Central memory CD8-positive, alpha-beta T cell (primary cell): Measurements from ENCODE around the gene FSTL4.

Experiments
- ATAC-seq: fragments of 150-1000 bp; cut with Tn5 transposase; replicated peaks from 2 replicates; pipeline ENCODE4 v1.10.0; 2022; ENCODE audit warnings: mild to moderate bottlenecking, moderate FRiP score, moderate number of reproducible peaks; ENCODE audit not compliant: poor library complexity, severe bottlenecking; ENCODE audit errors: extremely low read depth
- DNase-seq, 2 donors: peaks; one replicate each; pipeline ENCODE4 v3.0.0; 2021; ENCODE audit warnings: low spot score in 2 of 2
- H3K27ac Mint-ChIP-seq: one replicate; pipeline ENCODE4 v1.8.0; 2022; ENCODE audit warnings: low read depth, mild to moderate bottlenecking, moderate library complexity, mixed read lengths
- H3K27me3 Mint-ChIP-seq: one replicate; pipeline ENCODE4 v1.8.0; 2022; ENCODE audit warnings: mixed read lengths
- H3K36me3 Mint-ChIP-seq: one replicate; pipeline ENCODE4 v1.8.0; 2022; ENCODE audit warnings: mild to moderate bottlenecking, moderate library complexity, mixed read lengths; ENCODE audit not compliant: insufficient read depth
- H3K4me1 Mint-ChIP-seq: one replicate; pipeline ENCODE4 v1.8.0; 2022; ENCODE audit warnings: mixed read lengths
- H3K4me3 Mint-ChIP-seq: one replicate; pipeline ENCODE4 v1.8.0; 2022; ENCODE audit warnings: mild to moderate bottlenecking, moderate library complexity, mixed read lengths
- H3K9me3 Mint-ChIP-seq: one replicate; pipeline ENCODE4 v1.8.0; 2022; ENCODE audit warnings: mixed read lengths

FSTL4 gene

GRCh38 chr5:133265720-133266526, 346.4 kb downstream of the FSTL4 start:
- Mint-ChIP-seq H3K27ac (no peak overlapping the region), H3K36me3 (no peaks in the 10 kb centered on the region), H3K4me1 (no peaks in the 10 kb centered on the region), H3K9me3 (no peaks in the 10 kb centered on the region), H3K27me3 (peaks cover 31% of the 10 kb centered on the region), H3K4me3 (no peak overlapping the region)
- DNase-seq (no peak), ATAC-seq (no peak)

GRCh38 chr5:133265257-133265656, 347.1 kb downstream of the FSTL4 start:
- ATAC-seq = no peak
- Mint-ChIP-seq H3K4me1 (no peaks in the 10 kb centered on the region), H3K9me3 (no peaks in the 10 kb centered on the region), H3K4me3 (no peak overlapping the region), H3K27me3 (peaks cover 38% of the 10 kb centered on the region), H3K27ac (no peak overlapping the region), H3K36me3 (no peaks in the 10 kb centered on the region)
- no peak for DNase-seq

DNA sequence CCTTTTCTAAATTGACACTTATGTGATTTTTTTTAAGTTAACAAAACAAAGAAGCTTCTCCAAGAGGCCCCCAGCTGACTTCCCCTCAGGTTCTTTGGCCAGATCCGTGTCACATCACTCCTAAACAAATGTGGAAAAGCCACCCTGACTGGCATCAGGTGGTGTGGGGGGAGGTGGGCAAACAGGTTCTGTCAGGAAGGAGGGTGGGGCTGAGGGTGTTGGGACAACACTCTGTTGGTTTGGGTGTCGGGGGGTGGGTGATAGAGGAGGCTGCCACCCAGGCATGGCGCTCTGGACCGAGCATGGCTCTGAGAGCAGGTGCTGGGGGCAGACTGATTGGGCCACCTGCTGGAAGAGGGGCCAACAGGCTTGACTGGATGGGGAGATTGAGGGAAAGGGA, 349.7 kb downstream of the FSTL4 start:
- Mint-ChIP-seq H3K36me3 (no peaks in the 10 kb centered on the region), H3K4me1 (no peaks in the 10 kb centered on the region), H3K4me3 (no peak overlapping the region), H3K9me3 (no peaks in the 10 kb centered on the region), H3K27ac (no peak overlapping the region), H3K27me3 (peaks cover 53% of the 10 kb centered on the region)
- ATAC-seq (no peak), DNase-seq (no peak)

DNA sequence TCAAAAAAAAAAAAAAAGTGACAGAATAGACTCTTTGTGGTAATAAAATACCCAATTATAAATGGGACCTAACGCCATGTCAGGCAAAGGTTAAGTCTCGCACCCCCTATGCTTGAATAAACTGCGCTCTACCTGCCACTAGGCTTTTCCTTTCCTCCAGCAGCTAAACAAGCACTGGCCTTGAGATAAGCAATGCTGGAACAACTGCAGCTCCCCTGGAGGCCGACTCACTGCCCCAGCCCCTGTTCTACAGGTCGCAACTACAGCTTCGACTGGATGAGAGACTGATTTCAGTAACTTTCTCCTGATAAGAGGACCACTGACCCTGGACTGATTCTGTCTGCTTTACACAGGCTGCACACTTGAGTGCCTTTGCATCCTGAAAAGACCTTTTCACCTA, 350.3 kb downstream of the FSTL4 start:
- H3K27me3 Mint-ChIP-seq = peaks cover 50% of the 10 kb centered on the region
- H3K4me3 Mint-ChIP-seq = no peak overlapping the region
- H3K4me1 Mint-ChIP-seq = no peaks in the 10 kb centered on the region
- DNase-seq (no peak), ATAC-seq (no peak)
- H3K9me3 Mint-ChIP-seq = no peaks in the 10 kb centered on the region
- no peak overlapping the region for H3K27ac Mint-ChIP-seq
- H3K36me3 Mint-ChIP-seq = no peaks in the 10 kb centered on the region

GRCh38 chr5:133260715-133261114, 351.6 kb downstream of the FSTL4 start:
- Mint-ChIP-seq H3K4me3 (no peak overlapping the region), H3K9me3 (no peaks in the 10 kb centered on the region), H3K4me1 (no peaks in the 10 kb centered on the region), H3K27ac (no peak overlapping the region), H3K27me3 (peaks cover 44% of the 10 kb centered on the region), H3K36me3 (no peaks in the 10 kb centered on the region)
- no peak for DNase-seq
- ATAC-seq = no peak

GRCh38 chr5:133259199-133259997, 352.9 kb downstream of the FSTL4 start:
- Mint-ChIP-seq H3K9me3 (no peaks in the 10 kb centered on the region), H3K4me3 (no peak overlapping the region), H3K27ac (no peak overlapping the region), H3K36me3 (no peaks in the 10 kb centered on the region), H3K27me3 (peaks cover 44% of the 10 kb centered on the region), H3K4me1 (no peaks in the 10 kb centered on the region)
- DNase-seq = no peak
- ATAC-seq = no peak

- Mint-ChIP-seq H3K4me1 (no peaks in the 10 kb centered on the region), H3K36me3 (no peaks in the 10 kb centered on the region), H3K4me3 (no peak overlapping the region), H3K9me3 (no peaks in the 10 kb centered on the region), H3K27me3 (peaks cover 33% of the 10 kb centered on the region), H3K27ac (no peak overlapping the region)
- DNase-seq (no peak), ATAC-seq (no peak)
Observed at GRCh38 chr5:133257977-133258376, 354.4 kb downstream of the FSTL4 start.

GRCh38 chr5:133256276-133256675, 356.1 kb downstream of the FSTL4 start:
- H3K4me1 Mint-ChIP-seq = no peaks in the 10 kb centered on the region
- no peaks in the 10 kb centered on the region for H3K9me3 Mint-ChIP-seq
- DNase-seq (no peak), ATAC-seq (no peak)
- H3K4me3 Mint-ChIP-seq = no peak overlapping the region
- peaks cover 23% of the 10 kb centered on the region for H3K27me3 Mint-ChIP-seq
- H3K36me3 Mint-ChIP-seq = no peaks in the 10 kb centered on the region
- H3K27ac Mint-ChIP-seq = no peak overlapping the region

DNA sequence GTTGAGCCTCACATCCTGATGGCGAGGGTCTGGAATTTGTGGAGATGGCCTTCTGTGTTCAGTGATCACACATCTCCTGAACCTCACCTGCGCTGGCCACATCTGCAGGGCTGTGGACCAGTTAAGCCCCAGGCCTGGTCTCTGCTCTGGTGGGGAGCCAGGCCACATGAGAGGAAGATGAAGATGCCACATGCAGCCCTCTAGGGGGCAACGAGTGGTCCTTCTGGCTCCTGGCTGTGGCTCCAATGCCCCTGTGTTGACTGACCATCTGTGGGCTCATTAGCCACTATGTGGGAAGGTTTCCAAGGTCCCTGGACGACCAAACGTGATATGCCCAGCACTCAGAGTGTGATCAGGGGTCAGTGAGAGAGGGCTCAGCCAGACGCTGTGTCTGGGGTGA, 357.5 kb downstream of the FSTL4 start:
- no peaks in the 10 kb centered on the region for H3K36me3 Mint-ChIP-seq
- H3K9me3 Mint-ChIP-seq = no peaks in the 10 kb centered on the region
- H3K27me3 Mint-ChIP-seq = peaks cover 11% of the 10 kb centered on the region
- no peak overlapping the region for H3K4me3 Mint-ChIP-seq
- no peak for ATAC-seq
- no peaks in the 10 kb centered on the region for H3K4me1 Mint-ChIP-seq
- H3K27ac Mint-ChIP-seq = no peak overlapping the region
- no peak for DNase-seq

DNA sequence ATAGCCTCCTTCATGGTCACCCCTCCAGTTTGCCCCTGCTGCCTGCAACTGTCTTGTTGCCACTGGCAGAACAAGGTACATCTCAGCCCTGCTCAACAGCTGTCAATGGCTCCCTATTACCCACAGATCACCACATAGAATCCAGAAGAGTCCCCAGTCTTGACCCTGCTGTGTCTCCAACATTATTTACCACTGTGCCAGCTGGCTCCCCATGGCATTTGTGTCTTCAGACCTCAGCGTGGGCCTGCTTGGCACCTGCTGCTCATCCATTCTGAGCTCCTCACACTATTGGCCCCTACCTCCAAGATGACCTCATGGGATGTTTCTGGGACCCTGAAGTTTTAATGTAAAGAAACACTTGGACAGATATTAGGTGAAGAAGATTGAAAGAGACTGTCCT, 358.7 kb downstream of the FSTL4 start:
- H3K36me3 Mint-ChIP-seq = no peaks in the 10 kb centered on the region
- no peaks in the 10 kb centered on the region for H3K4me1 Mint-ChIP-seq
- H3K4me3 Mint-ChIP-seq = no peak overlapping the region
- H3K27ac Mint-ChIP-seq = no peak overlapping the region
- H3K27me3 Mint-ChIP-seq = no peaks in the 10 kb centered on the region
- DNase-seq = no peak
- ATAC-seq = no peak
- H3K9me3 Mint-ChIP-seq = no peaks in the 10 kb centered on the region

DNA sequence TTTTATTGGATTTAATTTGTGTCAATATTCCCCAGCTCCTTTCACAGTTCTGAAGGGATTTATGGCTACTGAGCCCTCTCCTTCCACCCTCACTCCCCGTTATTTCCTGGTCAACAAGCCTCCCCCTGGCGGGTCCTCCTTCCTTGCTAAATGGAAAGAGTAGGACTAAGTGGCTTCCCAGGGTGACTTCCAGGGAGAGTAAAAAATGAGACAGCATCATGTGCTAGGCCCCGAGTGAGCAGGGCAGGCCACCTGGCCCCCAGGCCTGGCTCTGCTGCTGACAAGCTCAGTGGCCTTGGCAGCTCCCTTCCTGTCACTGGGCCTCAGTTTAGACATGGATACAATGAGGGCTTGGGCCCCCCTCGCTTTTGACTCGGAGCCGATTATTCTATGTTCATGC, 359.3 kb downstream of the FSTL4 start:
- H3K4me1 Mint-ChIP-seq = no peaks in the 10 kb centered on the region
- ATAC-seq = no peak
- no peaks in the 10 kb centered on the region for H3K27me3 Mint-ChIP-seq
- no peak for DNase-seq
- H3K4me3 Mint-ChIP-seq = no peak overlapping the region
- H3K9me3 Mint-ChIP-seq = no peaks in the 10 kb centered on the region
- H3K27ac Mint-ChIP-seq = no peak overlapping the region
- H3K36me3 Mint-ChIP-seq = no peaks in the 10 kb centered on the region

DNA sequence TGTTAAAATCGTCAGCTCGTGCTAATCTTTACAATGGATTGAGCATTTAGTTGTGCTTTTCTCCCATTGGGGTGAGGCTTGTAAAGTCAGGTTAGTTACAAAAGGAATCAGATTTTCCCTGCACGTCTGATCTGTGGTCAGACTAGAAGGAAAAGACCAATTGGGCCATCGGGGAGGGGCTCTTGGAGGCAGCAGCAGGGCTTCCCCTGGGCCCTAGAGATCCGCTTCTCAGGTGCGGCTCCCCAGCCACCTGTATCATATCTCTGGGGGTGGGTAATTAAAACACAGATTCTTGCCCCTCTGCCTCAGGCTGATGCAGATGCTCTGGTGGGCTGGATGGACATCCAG, 360.2 kb downstream of the FSTL4 start:
- Mint-ChIP-seq H3K9me3 (no peaks in the 10 kb centered on the region), H3K4me3 (no peak overlapping the region), H3K36me3 (no peaks in the 10 kb centered on the region), H3K27me3 (no peaks in the 10 kb centered on the region), H3K4me1 (no peaks in the 10 kb centered on the region), H3K27ac (no peak overlapping the region)
- ATAC-seq = no peak
- DNase-seq = no peak
